GM21390 (cell line): ENCODE results near the gene GSS.
"Not testable (repeated sequence)": the region's sequence is repeated elsewhere in the genome, so short reads cannot be mapped to it uniquely, and the experiment has no call there.

Experiments used
- ATAC-seq: cut with Tn5 transposase; IDR thresholded peaks from one replicate; pipeline ENCODE4 v1.9.1; 2021; ENCODE audit not compliant: unreplicated experiment

The GSS gene

DNA sequence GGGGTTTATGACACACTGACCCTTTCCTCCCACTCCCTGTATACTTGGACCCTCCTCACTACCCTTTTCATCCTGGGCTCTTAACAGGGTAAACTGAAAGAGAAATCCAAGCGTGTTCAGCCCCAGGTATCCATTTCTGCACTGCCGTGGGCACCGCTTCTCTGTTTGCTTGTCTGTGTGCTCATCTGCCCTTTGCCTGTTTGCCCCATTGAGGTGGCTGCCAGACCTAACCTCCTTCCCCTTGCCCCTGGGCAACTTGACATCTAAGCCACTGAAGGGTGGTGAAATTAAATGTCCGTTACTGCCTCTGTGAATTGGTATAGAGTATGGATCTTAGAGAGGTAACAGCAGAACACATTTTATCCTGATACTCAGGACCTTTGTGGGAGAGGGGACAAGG is 40.5 kb downstream of the GSS start:
- ATAC-seq, result no peak

DNA sequence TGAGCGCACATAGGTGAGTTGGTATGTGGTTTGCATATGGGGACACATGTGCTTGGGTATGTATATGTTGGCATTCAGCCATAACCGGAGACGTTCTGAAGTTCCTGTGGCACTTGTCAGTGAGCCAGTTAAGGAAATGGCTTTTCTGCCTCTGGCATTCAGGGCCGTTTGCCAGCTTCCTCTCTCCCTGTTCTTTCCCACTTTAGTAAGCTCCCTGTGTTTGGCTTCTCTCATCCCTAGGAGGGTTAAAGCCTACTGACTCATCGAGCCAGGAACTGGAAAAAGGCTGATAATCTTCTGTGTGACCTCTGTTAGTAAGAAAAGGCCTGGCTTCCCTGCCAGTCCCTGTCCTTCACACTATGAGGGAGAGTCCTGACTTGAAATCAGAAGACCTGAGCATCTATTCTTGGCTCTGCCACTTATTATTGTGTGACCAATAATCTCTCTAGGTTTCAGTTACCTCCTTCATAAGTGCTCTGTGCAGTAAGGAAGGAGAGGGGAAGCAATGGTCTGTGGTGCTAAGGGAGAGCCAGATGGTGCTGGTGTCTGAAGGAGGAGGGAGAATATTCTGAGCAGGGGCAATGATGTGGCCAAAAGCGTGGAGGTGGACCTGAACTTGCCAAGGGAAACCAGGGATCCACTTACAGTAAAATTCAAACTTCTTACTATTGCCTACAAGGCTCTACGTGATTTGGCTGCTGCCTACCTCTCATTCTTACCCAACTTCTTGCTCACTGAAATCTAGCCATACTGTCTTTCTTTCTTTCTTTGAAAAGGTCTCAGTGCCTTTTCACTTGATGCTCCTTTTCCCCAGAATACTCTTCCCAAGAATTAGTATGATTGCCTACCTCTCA is 47.8 kb downstream of the GSS start:
- no peak for ATAC-seq

DNA sequence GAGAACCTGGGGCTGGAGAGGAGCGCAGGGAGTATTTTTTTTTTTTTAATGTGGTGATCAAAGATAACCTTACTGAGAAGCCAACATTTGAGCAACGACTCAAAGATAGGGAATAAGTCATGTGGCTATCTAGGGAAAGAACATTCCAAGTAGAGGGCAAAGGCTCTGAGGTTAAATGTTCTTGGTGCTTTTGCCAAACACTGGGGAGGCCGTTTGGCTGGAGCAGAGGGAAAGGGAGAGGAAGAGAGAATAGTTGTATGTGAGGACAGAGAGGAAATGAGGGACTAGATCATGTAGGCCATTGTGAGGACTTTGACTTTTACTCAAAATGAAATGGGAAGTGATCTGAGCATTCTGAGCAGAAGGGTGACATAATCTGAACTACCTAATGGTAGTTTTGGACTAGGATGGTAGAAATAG is 51.4 kb downstream of the GSS start:
- no peak for ATAC-seq

GRCh38 chr20:34898731-34899130 is 56.9 kb downstream of the GSS start:
- not testable (repeated sequence) for ATAC-seq

GRCh38 chr20:34898129-34898528 is 57.5 kb downstream of the GSS start:
- ATAC-seq, result not testable (repeated sequence)

DNA sequence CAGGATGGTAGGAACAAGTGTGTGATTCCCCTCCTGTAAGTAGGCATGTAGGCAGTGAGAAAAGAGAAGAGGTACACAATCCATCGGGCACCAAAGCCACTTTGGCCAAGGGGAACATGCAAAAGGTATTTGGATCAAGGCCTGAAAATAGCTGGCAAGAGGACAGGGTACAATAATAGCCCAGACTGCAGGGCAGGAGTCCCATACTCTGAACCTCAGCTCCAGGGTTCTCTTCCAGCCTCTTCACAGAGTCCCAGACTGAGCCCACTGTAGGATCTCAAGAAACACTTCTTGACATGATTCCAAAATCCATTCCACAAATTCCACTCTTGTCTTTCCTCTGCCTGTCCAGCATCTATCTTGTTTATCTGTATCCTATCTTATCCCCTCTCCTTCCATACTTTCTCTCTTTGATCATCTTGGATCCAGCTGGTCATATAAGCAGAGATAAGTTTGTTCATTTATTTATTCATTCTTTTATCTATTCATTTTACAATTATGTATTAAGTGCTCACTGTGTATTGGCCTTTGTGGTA is 59.5 kb downstream of the GSS start:
- ATAC-seq, result no peak

DNA sequence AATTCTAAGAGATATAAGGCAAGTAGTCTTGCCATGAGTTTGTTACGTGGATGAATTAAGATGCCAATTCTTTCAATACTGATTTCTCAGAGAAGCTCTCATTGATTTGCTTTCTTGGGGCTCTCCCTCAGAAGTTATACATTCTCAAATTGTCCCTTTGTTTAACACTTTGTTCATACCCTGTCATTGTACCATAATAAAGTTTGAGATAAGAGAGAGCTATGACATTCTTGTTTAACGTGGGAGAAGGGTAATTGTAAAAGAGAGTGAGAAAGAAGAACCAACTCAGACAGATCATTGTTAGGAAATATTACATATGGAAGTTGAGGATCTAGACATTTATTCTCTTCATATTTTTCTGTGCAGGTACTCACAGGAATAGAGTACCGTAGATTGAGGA is 60.1 kb downstream of the GSS start:
- ATAC-seq, result no peak

GRCh38 chr20:34894723-34895122 is 60.9 kb downstream of the GSS start:
- ATAC-seq, result no peak

GRCh38 chr20:34892671-34893070 is 62.9 kb downstream of the GSS start:
- no peak for ATAC-seq

GRCh38 chr20:34891166-34892062 is 64.2 kb downstream of the GSS start:
- no peak for ATAC-seq

- no peak for ATAC-seq
Measured at GRCh38 chr20:34888468-34888867, 67.1 kb downstream of the GSS start.

DNA sequence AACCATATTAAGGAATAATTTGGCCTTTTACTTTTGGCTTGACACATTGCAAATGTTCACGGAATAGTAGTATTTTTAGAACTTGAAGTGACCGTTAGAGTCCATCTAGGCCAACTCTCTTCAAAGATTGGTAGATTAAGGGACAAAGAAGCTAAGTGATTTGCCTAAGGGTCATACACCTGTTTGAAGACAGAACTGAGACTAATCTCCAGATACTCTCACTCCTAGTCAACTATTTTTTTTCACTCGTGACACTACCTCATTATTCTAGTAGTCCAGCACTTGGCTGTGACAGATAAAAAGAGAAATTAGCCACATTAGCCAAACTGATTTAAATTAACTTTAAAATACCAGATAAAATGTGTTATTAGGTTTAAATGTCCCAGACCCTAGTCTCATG is 68.6 kb downstream of the GSS start:
- ATAC-seq, result no peak

- no peak for ATAC-seq
Measured at GRCh38 chr20:34886122-34886521, 69.5 kb downstream of the GSS start.

GRCh38 chr20:34884260-34884659 is 71.3 kb downstream of the GSS start:
- no peak for ATAC-seq

- ATAC-seq, result no peak
Measured at GRCh38 chr20:34883809-34884208, 71.8 kb downstream of the GSS start.

- ATAC-seq, result no peak
Measured at GRCh38 chr20:34883087-34883688, 72.4 kb downstream of the GSS start.

DNA sequence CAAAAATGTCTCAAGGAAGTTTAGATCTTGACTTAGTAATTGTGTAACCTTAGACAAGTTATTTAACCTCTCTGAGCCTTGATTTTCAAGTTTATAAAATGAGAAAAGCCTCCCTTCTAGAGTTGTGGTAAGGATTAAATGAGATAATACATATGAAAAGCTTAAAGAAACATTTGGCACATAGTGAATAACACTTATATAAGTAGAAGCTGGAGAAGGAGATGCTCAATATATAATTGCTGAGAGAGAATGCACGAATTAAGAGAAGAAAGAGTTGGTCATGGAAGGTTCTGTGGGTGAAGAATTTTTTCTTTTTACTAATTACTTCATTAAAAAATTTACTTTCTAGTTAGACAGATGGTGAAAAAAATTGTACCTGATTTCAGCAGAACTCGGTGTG is 73.9 kb downstream of the GSS start:
- ATAC-seq, result no peak

DNA sequence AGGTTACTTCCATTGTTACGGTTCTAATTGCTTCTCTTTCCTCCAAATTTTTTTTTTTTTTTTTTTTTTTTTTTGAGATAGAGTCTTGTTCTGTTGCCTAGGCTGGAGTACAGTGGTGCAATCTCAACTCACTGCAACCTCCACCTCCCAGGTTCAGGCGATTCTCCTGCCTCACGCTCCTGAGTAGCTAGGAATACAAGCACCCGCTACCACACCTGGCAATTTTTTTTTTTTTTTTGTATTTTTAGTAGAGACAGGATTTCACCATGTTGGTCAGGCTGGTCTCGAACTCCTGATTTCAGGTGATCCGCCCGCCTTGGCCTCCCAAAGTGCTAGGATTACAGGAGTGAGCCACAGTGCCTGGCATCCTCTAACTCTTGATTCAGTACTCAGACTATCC is 74.6 kb downstream of the GSS start:
- ATAC-seq, result not testable (repeated sequence)

DNA sequence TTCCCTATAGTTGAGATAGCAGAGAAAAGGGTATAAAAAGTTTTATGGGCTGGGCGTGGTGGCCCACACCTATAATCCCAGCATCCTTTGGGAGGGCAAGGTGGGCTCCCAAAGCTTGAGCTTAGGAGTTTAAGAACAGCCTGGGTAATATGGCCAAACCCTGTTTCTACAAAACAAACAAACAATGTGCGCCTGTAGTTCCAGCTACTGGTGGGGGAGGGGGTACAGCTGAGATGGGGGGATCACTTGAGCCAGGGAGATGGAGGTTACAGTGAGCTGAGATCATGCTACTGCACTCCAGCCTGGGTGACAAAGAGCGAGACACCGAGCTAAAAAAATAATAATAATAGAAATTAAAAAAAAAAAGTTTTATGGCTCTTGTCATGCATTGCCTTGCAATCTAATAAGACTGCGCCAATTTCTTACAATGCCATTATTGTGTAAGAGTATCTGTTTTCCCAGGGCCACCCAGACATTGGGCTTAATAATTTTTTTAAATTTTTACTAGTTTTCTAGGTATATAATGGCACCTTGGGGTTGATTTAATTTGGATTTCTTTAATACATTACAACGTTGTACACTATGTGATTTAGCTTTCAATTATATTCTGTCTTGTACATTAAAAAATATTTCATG is 75.3 kb downstream of the GSS start:
- ATAC-seq, result no peak
